Measurements from ENCODE around the gene NXNL1. TPM values are rescaled to one million over a fixed set of nuclear protein-coding genes. Genes with fewer than 3 reads are reported as not detected.

Gene NXNL1
- total RNA-seq, 2 experiments from 2014 or later = not detected

- Mint-ChIP-seq H3K4me3 (peak overlapping the region; percentile 1), H3K36me3 (ENCODE audit: low read depth) (peaks cover 4% of the 10 kb centered on the region), H3K27me3 (no peaks in the 10 kb centered on the region), H3K9me3 (no peaks in the 10 kb centered on the region), H3K4me1 (ENCODE audit: low read depth) (peaks cover 19% of the 10 kb centered on the region), H3K27ac (no peak overlapping the region)
- Histone ChIP-seq H3K9me3 (ENCODE audit: control insufficient read depth in 1 of 2, insufficient read depth in 1 of 2, low read length in 2 of 2) (no peaks in the 10 kb centered on the region), H3K4me3 (ENCODE audit: low read length) (no peak overlapping the region), H3K36me3 (ENCODE audit: insufficient read depth, low read length) (no peaks in the 10 kb centered on the region), H3K27me3 (ENCODE audit: control insufficient read depth in 1 of 2, insufficient read depth in 2 of 2, low read length in 2 of 2) (no peaks in the 10 kb centered on the region), H3K4me1 (ENCODE audit: insufficient read depth, low read length) (peaks cover 32% of the 10 kb centered on the region), H3K27ac (ENCODE audit: low read depth in 1 of 2, low read length in 2 of 2) (no peak overlapping the region)
- POLR2A ChIA-PET = no interaction called here
- intact Hi-C loops (cut with DNase I, micrococcal nuclease) = no loop called here
- CTCF ChIA-PET = no interaction called here
- ATAC-seq (ENCODE audit: poor library complexity) (no peak), DNase-seq (peak in 2 of 14 experiments; percentile 56 to 61)
- no peak for TF ChIP-seq CTCF (IDR thresholded peaks at IDR 0.05)
These were observed 12.3 kb upstream of the NXNL1 start for GRCh38 chr19:17473041-17473440.

GRCh38 chr19:17471410-17472125 is 10.8 kb upstream of the NXNL1 start:
- H3K4me1 ChIP-seq (ENCODE audit: insufficient read depth, low read length) = peaks cover 32% of the 10 kb centered on the region
- H3K36me3 ChIP-seq (ENCODE audit: insufficient read depth, low read length) = no peaks in the 10 kb centered on the region
- no peaks in the 10 kb centered on the region for H3K27me3 Mint-ChIP-seq
- ATAC-seq (ENCODE audit: poor library complexity) = no peak
- no peak overlapping the region for H3K27ac Mint-ChIP-seq
- H3K4me3 ChIP-seq (ENCODE audit: low read length) = peak overlapping the region; percentile 88
- H3K9me3 ChIP-seq (ENCODE audit: control insufficient read depth in 1 of 2, insufficient read depth in 1 of 2, low read length in 2 of 2) = no peaks in the 10 kb centered on the region
- no peak overlapping the region for H3K27ac ChIP-seq (ENCODE audit: low read depth in 1 of 2, low read length in 2 of 2)
- no peak for TF ChIP-seq CTCF (IDR thresholded peaks at IDR 0.05)
- no peaks in the 10 kb centered on the region for H3K27me3 ChIP-seq (ENCODE audit: control insufficient read depth in 1 of 2, insufficient read depth in 2 of 2, low read length in 2 of 2)
- intact Hi-C loops (cut with DNase I, micrococcal nuclease) = no loop called here
- POLR2A ChIA-PET = interaction anchor here (1.5 to 2.1 kb wide), 2 partner anchors 24 to 40 kb away, joined by 3 to 14 read pairs; partner anchors contain the start of gene PGLS
- H3K4me3 Mint-ChIP-seq = peak overlapping the region; percentile 87
- H3K9me3 Mint-ChIP-seq = no peaks in the 10 kb centered on the region
- peaks cover 19% of the 10 kb centered on the region for H3K4me1 Mint-ChIP-seq (ENCODE audit: low read depth)
- CTCF ChIA-PET = interaction anchor here (2.9 kb wide), 1 partner anchor 25 kb away, joined by 12 read pairs; no protein-coding TSS in a partner anchor
- peaks cover 4% of the 10 kb centered on the region for H3K36me3 Mint-ChIP-seq (ENCODE audit: low read depth)
- DNase-seq = no peak

- Mint-ChIP-seq H3K27me3 (peaks cover 3% of the 10 kb centered on the region), H3K4me1 (ENCODE audit: low read depth) (peaks cover 24% of the 10 kb centered on the region), H3K9me3 (no peaks in the 10 kb centered on the region), H3K27ac (peak within 1 kb of the TSS; percentile 34), H3K4me3 (peak within 1 kb of the TSS; percentile 87), H3K36me3 (ENCODE audit: low read depth) (peaks cover 4% of the 10 kb centered on the region)
- CTCF ChIA-PET = interaction anchor here (2.9 kb wide), 1 partner anchor 26 kb away, joined by 12 read pairs; no protein-coding TSS in a partner anchor
- POLR2A ChIA-PET = interaction anchor here (0.7 to 2.1 kb wide), 4 partner anchors 26 to 389 kb away, joined by 3 to 14 read pairs (median 5); partner anchors contain the start of genes MVB12A, PGLS and RPL18A
- DNase-seq (peak; percentile 73 to 95 (median 84)), ATAC-seq (ENCODE audit: poor library complexity) (peak; percentile 62)
- intact Hi-C loops (cut with DNase I, micrococcal nuclease) = loop anchor here in 1 of 2 experiments (1.0 kb wide), 1 partner anchor 42 kb away; no protein-coding TSS in a partner anchor
- no peak for TF ChIP-seq CTCF (IDR thresholded peaks at IDR 0.05)
- H3K27me3 ChIP-seq (ENCODE audit: control insufficient read depth in 1 of 2, insufficient read depth in 2 of 2, low read length in 2 of 2) = no peaks in the 10 kb centered on the region
- no peaks in the 10 kb centered on the region for H3K36me3 ChIP-seq (ENCODE audit: insufficient read depth, low read length)
- peaks cover 36% of the 10 kb centered on the region for H3K4me1 ChIP-seq (ENCODE audit: insufficient read depth, low read length)
- H3K27ac ChIP-seq (ENCODE audit: low read depth in 1 of 2, low read length in 2 of 2) = peak within 1 kb of the TSS; percentile 57 to 75
- peak within 1 kb of the TSS; percentile 88 for H3K4me3 ChIP-seq (ENCODE audit: low read length)
- H3K9me3 ChIP-seq (ENCODE audit: control insufficient read depth in 1 of 2, insufficient read depth in 1 of 2, low read length in 2 of 2) = no peaks in the 10 kb centered on the region
These were observed 9.5 kb upstream of the NXNL1 start, which contains the start of gene SLC27A1 for GRCh38 chr19:17470068-17470841. TSS of gene SLC27A1 (plus strand) at chr19:17470524. CDS start at chr19:17470541, 17 bp downstream.
